Skeletal muscle cell (primary cell): ENCODE measurements around the gene NTNG2.

Source experiments
- DNase-seq: peaks from one replicate; pipeline ENCODE4 v3.0.0-alpha.2; 2010; ENCODE audit warnings: low read depth
- H3K4me3 ChIP-seq: 2 replicates; pipeline ENCODE4 v1.5.1; 2011; ENCODE audit warnings: low read depth, mild to moderate bottlenecking, control low read depth, low read length, moderate library complexity

Gene NTNG2

DNA sequence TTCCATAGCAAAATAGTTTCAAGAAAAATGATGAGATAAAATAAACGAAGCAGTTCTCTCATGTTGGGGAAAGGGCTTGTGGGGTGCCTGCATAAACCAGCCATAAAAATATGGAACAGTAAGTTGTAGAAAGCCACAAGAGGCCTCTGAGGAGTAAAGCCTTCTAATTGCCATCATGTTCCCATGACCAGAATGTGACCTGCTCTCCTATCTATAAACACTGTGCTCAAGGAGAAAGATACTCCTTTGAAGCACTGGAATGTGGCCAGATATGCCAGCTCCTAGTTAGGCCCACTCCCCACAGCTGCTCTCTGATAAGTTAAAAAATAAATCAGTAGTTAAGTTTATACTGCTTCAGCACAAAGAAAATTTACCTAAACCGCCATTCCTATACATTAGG, 127.1 kb downstream of the NTNG2 start:
- no peak overlapping the region for H3K4me3 ChIP-seq
- no peak for DNase-seq

DNA sequence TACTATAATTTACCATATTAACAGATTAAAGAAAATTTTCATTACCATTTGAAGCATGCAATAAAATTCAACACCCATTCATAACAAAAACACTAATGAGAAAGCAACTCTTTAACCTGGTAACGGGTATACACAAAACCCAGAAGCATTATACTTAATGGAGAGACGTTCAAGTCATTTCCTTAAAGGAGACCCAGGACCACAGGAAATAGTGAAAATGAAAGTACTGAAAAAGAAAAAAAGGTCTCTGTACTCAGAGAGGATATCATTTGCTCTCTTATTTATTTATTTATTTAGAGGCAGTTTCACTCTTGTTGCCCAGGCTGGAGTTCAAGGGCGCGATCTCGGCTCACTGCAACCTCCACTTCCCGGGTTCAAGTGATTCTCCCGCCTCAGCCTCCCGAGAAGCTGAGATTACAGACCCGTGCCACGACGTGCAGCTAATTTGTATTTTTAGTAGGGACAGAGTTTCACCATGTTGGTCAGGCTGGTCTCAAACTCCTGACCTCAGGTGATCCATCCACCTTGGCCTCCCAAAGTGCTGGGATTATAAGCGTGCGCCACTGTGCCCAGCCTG, 131.4 kb downstream of the NTNG2 start:
- no peak overlapping the region for H3K4me3 ChIP-seq
- DNase-seq = no peak
